GM12878 (cell line): ENCODE results near the gene ATP7B. TPM values are rescaled to one million over a fixed set of nuclear protein-coding genes. Genes with fewer than 3 reads are reported as not detected.

ENCODE experiments used
- ATAC-seq: fragments of 200-7000 bp; cut with Tn5 transposase; 3 replicates; pipeline ENCODE4 v1.9.1; 2020; ENCODE audit warnings: mild to moderate bottlenecking, moderate library complexity
- BruUV-seq: library from RNA; stranded (reverse); fragments of 400-500 nt; replicated peaks from 2 replicates; lab custom pipeline; 2021; lab: Mats Ljungman, UMichigan
- CTCF ChIA-PET: fragments of 300-600 bp; sonication (Branson Sonifier 250); formaldehyde crosslinking; extraction: SDS; loops from one replicate; lab custom pipeline; 2021; ENCODE audit warnings: inconsistent platforms; lab: Yijun Ruan, JAX
- POLR2A ChIA-PET: fragments of 350-600 bp; formaldehyde crosslinking; extraction: SDS; loops from one replicate; lab custom pipeline; 2021; ENCODE audit warnings: inconsistent platforms; lab: Charles Lee
- RAD21 ChIA-PET: fragments of 300-600 bp; sonication (Branson Sonifier 250); formaldehyde crosslinking; loops from one replicate; lab custom pipeline; 2023; ENCODE audit warnings: antibody characterized with exemption; ENCODE audit not compliant: unreplicated experiment; lab: Charles Lee
- SMC1A ChIA-PET: fragments of 300-600 bp; sonication (Branson Sonifier 250); formaldehyde crosslinking; loops from one replicate; lab custom pipeline; 2023; ENCODE audit not compliant: unreplicated experiment, uncharacterized antibody; lab: Charles Lee
- DNase-seq: peaks from one replicate; pipeline ENCODE4 v3.0.0-alpha.2; 2011; ENCODE audit warnings: low read depth, low spot score
- FAIRE-seq: peaks from 3 replicates; lab custom pipeline; 2011; peaks lifted over from hg19 to GRCh38; lab: Jason Lieb, UNC
- H2AFZ ChIP-seq: 2 replicates; pipeline ENCODE4 v1.6.0; 2011; ENCODE audit warnings: low read depth, low read length, control low read depth; ENCODE audit not compliant: control insufficient read depth
- H3K27ac ChIP-seq: 2 replicates; pipeline ENCODE4 v1.5.1; 2011; ENCODE audit warnings: control low read depth; ENCODE audit not compliant: control insufficient read depth, insufficient read depth
- H3K27me3 ChIP-seq, 2 experiments: replicated peaks in 1 of 2; 2 replicates each; pipeline versions ENCODE4 v1.6.0 to v1.6.1; 2011; ENCODE audit warnings: low read length in 1 of 2; ENCODE audit not compliant: control insufficient read depth in 2 of 2, insufficient read depth in 2 of 2
- H3K36me3 ChIP-seq, 2 experiments: 2 replicates each; pipeline ENCODE4 v1.5.1; 2011; ENCODE audit warnings: low read length in 1 of 2; ENCODE audit not compliant: control insufficient read depth in 2 of 2, insufficient read depth in 2 of 2
- H3K4me1 ChIP-seq: 2 replicates; pipeline ENCODE4 v1.6.1; 2011; ENCODE audit warnings: mild to moderate bottlenecking, low read length, moderate library complexity, mixed read lengths; ENCODE audit not compliant: control insufficient read depth, insufficient read depth
- H3K4me2 ChIP-seq: 2 replicates; pipeline ENCODE4 v1.6.0; 2011; ENCODE audit warnings: control low read depth; ENCODE audit not compliant: control insufficient read depth, insufficient read depth
- H3K4me3 ChIP-seq: fragments of 200-600 bp; sonication (generic); 2 replicates; pipeline ENCODE4 v1.5.1; 2016
- H3K79me2 ChIP-seq: 2 replicates; pipeline ENCODE4 v1.6.0; 2011; ENCODE audit warnings: low read length; ENCODE audit not compliant: control insufficient read depth, insufficient read depth
- H3K9ac ChIP-seq: 2 replicates; pipeline ENCODE4 v1.8.0; 2011; ENCODE audit warnings: low read length, control low read depth, mixed read lengths; ENCODE audit not compliant: control insufficient read depth, insufficient read depth
- H3K9me3 ChIP-seq: replicated peaks from 3 replicates; pipeline ENCODE4 v1.5.1; 2011; ENCODE audit warnings: mild to moderate bottlenecking, low read length; ENCODE audit not compliant: control insufficient read depth, insufficient read depth
- H4K20me1 ChIP-seq: 2 replicates; pipeline ENCODE4 v1.6.0; 2011; ENCODE audit not compliant: control insufficient read depth, insufficient read depth
- CBX5 ChIP-seq: sonication (generic); IDR thresholded peaks from 2 replicates; pipeline ENCODE4 v1.6.1; 2016; ENCODE audit warnings: low read depth, moderate library complexity, mild to moderate bottlenecking, inconsistent platforms
- MTA3 ChIP-seq: IDR thresholded peaks from 2 replicates; pipeline ENCODE4 v1.6.1; 2012; ENCODE audit warnings: low read length, inconsistent platforms, borderline replicate concordance
- MYC ChIP-seq: IDR thresholded peaks from 2 replicates; pipeline ENCODE4 v1.6.1; 2011; ENCODE audit warnings: mild to moderate bottlenecking, low read length, moderate library complexity, inconsistent platforms; ENCODE audit not compliant: insufficient read depth, insufficient replicate concordance, insufficient read length, severe bottlenecking
- SPI1 ChIP-seq: IDR thresholded peaks from 2 replicates; pipeline ENCODE4 v1.6.1; 2011; ENCODE audit warnings: low read depth, mild to moderate bottlenecking, low read length, moderate library complexity, borderline replicate concordance; ENCODE audit not compliant: insufficient read depth
- SREBF2 ChIP-seq: IDR thresholded peaks from 2 replicates; pipeline ENCODE4 v1.6.1; 2012; ENCODE audit warnings: mild to moderate bottlenecking, low read length
- ZNF217 ChIP-seq: fragments of 450-650 bp; IDR thresholded peaks from 2 replicates; pipeline ENCODE4 v1.6.1; 2017; ENCODE audit warnings: antibody characterized with exemption, mild to moderate bottlenecking
- ZZZ3 ChIP-seq: IDR thresholded peaks from 2 replicates; pipeline ENCODE4 v1.6.1; 2011; ENCODE audit warnings: low read depth; ENCODE audit not compliant: control insufficient read depth, insufficient read length
- WGBS: methylation state at CpG from one replicate; pipeline ENCODE4 v1.1.6; 2016; ENCODE audit warnings: low lambda C conversion rate; ENCODE audit not compliant: insufficient replicate concordance, insufficient coverage; ENCODE audit errors: missing lambda C conversion rate; 5-methylcytosine and 5-hydroxymethylcytosine counted together
- in situ Hi-C: fragments of 300-500 bp; cut with MboI; formaldehyde crosslinking; loops from 9 replicates; pipeline ENCODE4 v1.14.3; 2018; ENCODE audit warnings: mixed read lengths
- intact Hi-C: fragments of 100-400 bp; cut with micrococcal nuclease; formaldehyde crosslinking; loops from one replicate; pipeline ENCODE4 v1.14.2; 2022; ENCODE audit not compliant: unreplicated experiment
- polyA plus RNA-seq, 11 experiments: library from polyadenylated mRNA; depleted of rRNA in 4 of 11; unstranded in 6 of 11; stranded (reverse) in 5 of 11; fragments of >200 nt; fragmentation: Nextera tagmentation in 4 of 11; fragmentation: Illumina TruSeq in 1 of 11; extraction: Ambion mirVana in 4 of 11; extraction: Trizol in 1 of 11; gene quantifications; 1 replicate in 1 of 11; 2 replicates in 10 of 11; pipeline versions ENCODE4 v1.2.1 to v1.2.3, GENCODE V29; 2011 to 2016; ENCODE audit warnings: inconsistent platforms in 2 of 11, missing spikeins in 2 of 11, low read depth in 1 of 11
- total RNA-seq, 4 experiments: library from RNA; depleted of rRNA in 3 of 4; stranded (reverse); fragments of >200 nt in 3 of 4; fragmentation: Illumina TruSeq in 1 of 4; extraction: Trizol in 1 of 4; gene quantifications; 2 replicates each; pipeline versions ENCODE4 v1.2.1 to v1.2.3, GENCODE V29; 2013 to 2021
- TF ChIP-seq, protein P1 (sequence below): fragments of 450-650 bp; IDR thresholded peaks from 2 replicates; pipeline ENCODE4 v1.6.1; 2017; ENCODE audit warnings: mild to moderate bottlenecking, moderate library complexity

ATP7B gene
- total and polyA plus RNA-seq, 10 of the 15 experiments (the other 5 are each of a cell fraction or from before 2014, with no cell fraction given) = under 0.01 to 1.1 (median 0.06) TPM; not detected in 2

DNA sequence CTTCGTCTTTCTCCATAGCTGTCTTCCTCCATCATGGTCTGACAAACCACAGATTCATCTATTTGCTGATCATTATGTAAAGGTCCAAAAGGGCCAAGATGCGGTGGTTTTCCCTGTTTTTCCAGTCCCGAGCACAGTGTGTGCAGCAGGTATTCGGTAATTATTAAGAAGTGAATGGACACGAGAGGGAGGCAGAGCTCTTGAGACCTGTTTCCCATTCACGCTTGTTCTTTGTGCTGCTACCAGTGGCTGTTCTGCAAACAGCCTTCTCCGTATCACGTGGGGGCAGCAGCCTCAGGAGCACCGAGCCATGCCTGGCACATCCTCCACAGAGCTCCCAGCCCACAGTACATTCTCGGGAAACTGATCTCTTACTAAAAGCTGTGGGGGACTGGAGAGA lies 99.2 kb downstream of the ATP7B start:
- Histone ChIP-seq H2AFZ (no peak overlapping the region), H3K9ac (no peak overlapping the region), H3K27me3 (peaks cover 0 to 4% of the 10 kb centered on the region in 2 experiments; a peak in 2 of 4 replicates), H4K20me1 (no peaks in the 10 kb centered on the region), H3K4me3 (no peak overlapping the region), H3K27ac (no peak overlapping the region), H3K4me2 (no peak overlapping the region), H3K79me2 (no peaks in the 10 kb centered on the region), H3K9me3 (no peaks in the 10 kb centered on the region), H3K4me1 (peaks cover 6% of the 10 kb centered on the region; the same call in 1 of the 2 replicates), H3K36me3 (no peaks in the 10 kb centered on the region)
- DNase-seq = no peak
- whole genome bisulfite sequencing = 56% methylated on average over 8 of the region's 10 CpGs
- peak; percentile 25 for ATAC-seq
- TF ChIP-seq MYC (no peak), SPI1 (peak; percentile 24; the same call in 1 of the 2 replicates), SREBF2 (no peak), ZNF217 (no peak)
- BruUV-seq = no TSS peak
- in situ Hi-C loops (no loop called here), intact Hi-C loops (no loop called here)
- SMC1A ChIA-PET = interaction anchor here (1.2 to 3.2 kb wide), 3 partner anchors 14 to 215 kb away, joined by 4 to 12 read pairs (median 5); no protein-coding TSS in a partner anchor
- FAIRE-seq = peak; percentile 68
- POLR2A ChIA-PET = interaction anchor here (1.0 kb wide), 1 partner anchor 10 kb away, joined by 4 read pairs; no protein-coding TSS in a partner anchor
- RAD21 ChIA-PET = interaction anchor here (1.0 to 1.7 kb wide), 3 partner anchors 14 to 216 kb away, joined by 3 to 10 read pairs (median 3); no protein-coding TSS in a partner anchor
- CTCF ChIA-PET = interaction anchor here (0.8 to 2.2 kb wide), 6 partner anchors 13 to 215 kb away, joined by 3 to 13 read pairs (median 4); no protein-coding TSS in a partner anchor

- intact Hi-C loops (no loop called here), in situ Hi-C loops (no loop called here)
- peaks cover 0 to 4% of the 10 kb centered on the region in 2 experiments; a peak in 2 of 4 replicates for H3K27me3 ChIP-seq
- ChIA-PET SMC1A (interaction anchor here (1.1 to 3.2 kb wide), 2 partner anchors 15 to 216 kb away, joined by 4 to 12 read pairs; no protein-coding TSS in a partner anchor), RAD21 (interaction anchor here (0.8 to 1.7 kb wide), 2 partner anchors 14 to 48 kb away, joined by 3 read pairs; no protein-coding TSS in a partner anchor), POLR2A (no interaction called here), CTCF (interaction anchor here (0.9 to 1.4 kb wide), 4 partner anchors 10 to 217 kb away, joined by 3 to 4 read pairs (median 4); no protein-coding TSS in a partner anchor)
- no peak overlapping the region for H2AFZ ChIP-seq
- TF ChIP-seq, protein P1, sequence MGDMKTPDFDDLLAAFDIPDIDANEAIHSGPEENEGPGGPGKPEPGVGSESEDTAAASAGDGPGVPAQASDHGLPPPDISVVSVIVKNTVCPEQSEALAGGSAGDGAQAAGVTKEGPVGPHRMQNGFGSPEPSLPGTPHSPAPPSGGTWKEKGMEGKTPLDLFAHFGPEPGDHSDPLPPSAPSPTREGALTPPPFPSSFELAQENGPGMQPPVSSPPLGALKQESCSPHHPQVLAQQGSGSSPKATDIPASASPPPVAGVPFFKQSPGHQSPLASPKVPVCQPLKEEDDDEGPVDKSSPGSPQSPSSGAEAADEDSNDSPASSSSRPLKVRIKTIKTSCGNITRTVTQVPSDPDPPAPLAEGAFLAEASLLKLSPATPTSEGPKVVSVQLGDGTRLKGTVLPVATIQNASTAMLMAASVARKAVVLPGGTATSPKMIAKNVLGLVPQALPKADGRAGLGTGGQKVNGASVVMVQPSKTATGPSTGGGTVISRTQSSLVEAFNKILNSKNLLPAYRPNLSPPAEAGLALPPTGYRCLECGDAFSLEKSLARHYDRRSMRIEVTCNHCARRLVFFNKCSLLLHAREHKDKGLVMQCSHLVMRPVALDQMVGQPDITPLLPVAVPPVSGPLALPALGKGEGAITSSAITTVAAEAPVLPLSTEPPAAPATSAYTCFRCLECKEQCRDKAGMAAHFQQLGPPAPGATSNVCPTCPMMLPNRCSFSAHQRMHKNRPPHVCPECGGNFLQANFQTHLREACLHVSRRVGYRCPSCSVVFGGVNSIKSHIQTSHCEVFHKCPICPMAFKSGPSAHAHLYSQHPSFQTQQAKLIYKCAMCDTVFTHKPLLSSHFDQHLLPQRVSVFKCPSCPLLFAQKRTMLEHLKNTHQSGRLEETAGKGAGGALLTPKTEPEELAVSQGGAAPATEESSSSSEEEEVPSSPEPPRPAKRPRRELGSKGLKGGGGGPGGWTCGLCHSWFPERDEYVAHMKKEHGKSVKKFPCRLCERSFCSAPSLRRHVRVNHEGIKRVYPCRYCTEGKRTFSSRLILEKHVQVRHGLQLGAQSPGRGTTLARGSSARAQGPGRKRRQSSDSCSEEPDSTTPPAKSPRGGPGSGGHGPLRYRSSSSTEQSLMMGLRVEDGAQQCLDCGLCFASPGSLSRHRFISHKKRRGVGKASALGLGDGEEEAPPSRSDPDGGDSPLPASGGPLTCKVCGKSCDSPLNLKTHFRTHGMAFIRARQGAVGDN = no peak
- no peak for TF ChIP-seq ZZZ3
- no peak for TF ChIP-seq MTA3
- TF ChIP-seq CBX5 = no peak
- H3K9me3 ChIP-seq = no peaks in the 10 kb centered on the region
- BruUV-seq = no TSS peak
- H3K9ac ChIP-seq = no peak overlapping the region
- 64% methylated on average over 12 of the region's 12 CpGs for WGBS
- H3K27ac ChIP-seq = no peak overlapping the region
- ATAC-seq (no peak), FAIRE-seq (no peak), DNase-seq (no peak)
- H3K4me3 ChIP-seq = no peak overlapping the region
- H3K4me1 ChIP-seq = peaks cover 6% of the 10 kb centered on the region; the same call in 1 of the 2 replicates
- H3K4me2 ChIP-seq = no peak overlapping the region
- no peaks in the 10 kb centered on the region for H4K20me1 ChIP-seq
- no peaks in the 10 kb centered on the region for H3K79me2 ChIP-seq
- H3K36me3 ChIP-seq = no peaks in the 10 kb centered on the region
Observed at GRCh38 chr13:51910508-51910907, 100.7 kb downstream of the ATP7B start.
